Measurements from ENCODE around the gene NPHS1.

DNA sequence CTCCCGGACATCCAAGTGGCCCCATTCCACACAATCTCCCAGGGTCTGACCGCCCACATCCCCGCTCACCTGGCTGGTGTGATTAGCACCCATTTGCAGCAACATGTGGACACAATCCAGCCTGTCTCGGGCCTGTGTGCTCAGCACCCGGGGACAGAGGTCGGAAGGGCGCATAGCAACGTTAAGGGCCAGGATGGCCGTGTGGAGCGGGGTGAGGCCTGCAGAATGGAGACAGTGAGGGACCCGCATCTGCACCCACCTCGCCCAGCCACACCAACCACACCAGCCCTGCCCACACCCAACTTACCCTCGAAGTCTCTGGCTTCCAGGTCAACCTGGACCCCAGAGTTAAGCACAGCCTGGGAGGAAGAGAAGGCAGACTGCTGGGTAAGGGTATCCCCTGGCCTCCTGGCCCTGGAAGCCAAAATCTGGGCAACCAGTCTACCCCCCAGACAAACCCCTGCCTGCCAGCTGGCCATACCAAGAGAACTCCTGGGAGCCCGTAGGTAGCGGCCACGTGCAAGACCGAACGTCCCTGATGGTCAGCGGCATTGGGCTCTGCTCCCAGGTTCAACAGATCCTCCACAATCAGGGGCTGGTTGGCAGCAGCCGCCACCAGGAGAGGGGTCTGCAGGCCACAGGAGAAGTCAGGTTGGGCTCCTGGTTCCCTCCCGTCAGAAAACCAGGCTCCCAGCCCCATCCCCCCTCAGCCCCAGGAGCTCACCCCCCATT is 43.8 kb upstream of the NPHS1 start:
- TF ChIP-seq, protein P1, sequence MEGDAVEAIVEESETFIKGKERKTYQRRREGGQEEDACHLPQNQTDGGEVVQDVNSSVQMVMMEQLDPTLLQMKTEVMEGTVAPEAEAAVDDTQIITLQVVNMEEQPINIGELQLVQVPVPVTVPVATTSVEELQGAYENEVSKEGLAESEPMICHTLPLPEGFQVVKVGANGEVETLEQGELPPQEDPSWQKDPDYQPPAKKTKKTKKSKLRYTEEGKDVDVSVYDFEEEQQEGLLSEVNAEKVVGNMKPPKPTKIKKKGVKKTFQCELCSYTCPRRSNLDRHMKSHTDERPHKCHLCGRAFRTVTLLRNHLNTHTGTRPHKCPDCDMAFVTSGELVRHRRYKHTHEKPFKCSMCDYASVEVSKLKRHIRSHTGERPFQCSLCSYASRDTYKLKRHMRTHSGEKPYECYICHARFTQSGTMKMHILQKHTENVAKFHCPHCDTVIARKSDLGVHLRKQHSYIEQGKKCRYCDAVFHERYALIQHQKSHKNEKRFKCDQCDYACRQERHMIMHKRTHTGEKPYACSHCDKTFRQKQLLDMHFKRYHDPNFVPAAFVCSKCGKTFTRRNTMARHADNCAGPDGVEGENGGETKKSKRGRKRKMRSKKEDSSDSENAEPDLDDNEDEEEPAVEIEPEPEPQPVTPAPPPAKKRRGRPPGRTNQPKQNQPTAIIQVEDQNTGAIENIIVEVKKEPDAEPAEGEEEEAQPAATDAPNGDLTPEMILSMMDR (IDR thresholded peaks at IDR 0.05): no peak
- TF ChIP-seq POLR2A (IDR thresholded peaks at IDR 0.05; ENCODE audit: low read depth) (no peak), POLR2AphosphoS5 (IDR thresholded peaks at IDR 0.05) (no peak), EP300 (IDR thresholded peaks at IDR 0.05) (no peak)
